Measurements from ENCODE around the gene PPP2R3B. TPM values are rescaled to one million over a fixed set of nuclear protein-coding genes. Genes with fewer than 3 reads are reported as not detected.

Gene PPP2R3B
- total RNA-seq, 4 donors from 2014 or later: 4.1 to 16.1 (median 9.4) TPM

- Histone ChIP-seq H3K4me3 (no peak overlapping the region), H3K27me3 (no peaks in the 10 kb centered on the region), H3K36me3 (no peaks in the 10 kb centered on the region), H3K4me1 (no peaks in the 10 kb centered on the region), H3K9me3 (no peaks in the 10 kb centered on the region), H3K27ac (no peak overlapping the region)
- no peak for DNase-seq
- TF ChIP-seq POLR2A (IDR thresholded peaks at IDR 0.05): no peak
- TF ChIP-seq, protein P1, sequence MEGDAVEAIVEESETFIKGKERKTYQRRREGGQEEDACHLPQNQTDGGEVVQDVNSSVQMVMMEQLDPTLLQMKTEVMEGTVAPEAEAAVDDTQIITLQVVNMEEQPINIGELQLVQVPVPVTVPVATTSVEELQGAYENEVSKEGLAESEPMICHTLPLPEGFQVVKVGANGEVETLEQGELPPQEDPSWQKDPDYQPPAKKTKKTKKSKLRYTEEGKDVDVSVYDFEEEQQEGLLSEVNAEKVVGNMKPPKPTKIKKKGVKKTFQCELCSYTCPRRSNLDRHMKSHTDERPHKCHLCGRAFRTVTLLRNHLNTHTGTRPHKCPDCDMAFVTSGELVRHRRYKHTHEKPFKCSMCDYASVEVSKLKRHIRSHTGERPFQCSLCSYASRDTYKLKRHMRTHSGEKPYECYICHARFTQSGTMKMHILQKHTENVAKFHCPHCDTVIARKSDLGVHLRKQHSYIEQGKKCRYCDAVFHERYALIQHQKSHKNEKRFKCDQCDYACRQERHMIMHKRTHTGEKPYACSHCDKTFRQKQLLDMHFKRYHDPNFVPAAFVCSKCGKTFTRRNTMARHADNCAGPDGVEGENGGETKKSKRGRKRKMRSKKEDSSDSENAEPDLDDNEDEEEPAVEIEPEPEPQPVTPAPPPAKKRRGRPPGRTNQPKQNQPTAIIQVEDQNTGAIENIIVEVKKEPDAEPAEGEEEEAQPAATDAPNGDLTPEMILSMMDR (IDR thresholded peaks at IDR 0.05): no peak
- intact Hi-C loops (cut with DNase I; ENCODE audit: low total_unique reads): no loop called here
These were observed 13.6 kb upstream of the PPP2R3B start for GRCh38 chrX:400258-400657.

GRCh38 chrX:397575-397974 lies 10.9 kb upstream of the PPP2R3B start:
- TF ChIP-seq POLR2A (IDR thresholded peaks at IDR 0.05): no peak
- TF ChIP-seq, protein P1 (IDR thresholded peaks at IDR 0.05): no peak
- H3K9me3 ChIP-seq: no peaks in the 10 kb centered on the region
- no peak overlapping the region for H3K4me3 ChIP-seq
- DNase-seq: no peak
- H3K36me3 ChIP-seq: no peaks in the 10 kb centered on the region
- intact Hi-C loops (cut with DNase I; ENCODE audit: low total_unique reads): no loop called here
- H3K27ac ChIP-seq: no peak overlapping the region
- H3K4me1 ChIP-seq: no peaks in the 10 kb centered on the region
- no peaks in the 10 kb centered on the region for H3K27me3 ChIP-seq

GRCh38 chrX:394830-395229 lies 8.1 kb upstream of the PPP2R3B start:
- intact Hi-C loops (cut with DNase I; ENCODE audit: low total_unique reads): no loop called here
- Histone ChIP-seq H3K27ac (no peak overlapping the region), H3K4me3 (no peak overlapping the region), H3K27me3 (no peaks in the 10 kb centered on the region), H3K4me1 (no peaks in the 10 kb centered on the region), H3K9me3 (no peaks in the 10 kb centered on the region), H3K36me3 (no peaks in the 10 kb centered on the region)
- TF ChIP-seq, protein P1 (IDR thresholded peaks at IDR 0.05): no peak
- TF ChIP-seq POLR2A (IDR thresholded peaks at IDR 0.05): no peak
- DNase-seq: no peak

DNA sequence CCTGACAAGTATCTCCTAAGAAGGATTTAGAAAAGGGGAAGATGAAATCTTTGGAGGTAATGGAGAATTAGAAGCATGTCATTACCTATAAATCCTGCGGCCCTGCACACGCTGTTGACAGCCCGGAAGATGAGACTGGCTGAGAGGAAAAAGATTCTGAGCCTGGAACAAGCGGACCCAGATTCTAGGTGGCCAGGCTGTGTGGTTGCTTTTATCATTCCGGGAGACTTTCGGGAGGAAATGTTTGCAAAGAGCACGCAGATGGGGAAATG lies 5.8 kb upstream of the PPP2R3B start:
- no peak overlapping the region for H3K4me3 ChIP-seq
- H3K4me1 ChIP-seq: no peaks in the 10 kb centered on the region
- no peak overlapping the region for H3K27ac ChIP-seq
- H3K9me3 ChIP-seq: no peaks in the 10 kb centered on the region
- no peaks in the 10 kb centered on the region for H3K36me3 ChIP-seq
- DNase-seq: no peak
- TF ChIP-seq, protein P1 (IDR thresholded peaks at IDR 0.05): no peak
- TF ChIP-seq POLR2A (IDR thresholded peaks at IDR 0.05): no peak
- H3K27me3 ChIP-seq: no peaks in the 10 kb centered on the region
- intact Hi-C loops (cut with DNase I; ENCODE audit: low total_unique reads): no loop called here

- H3K4me1 ChIP-seq: no peaks in the 10 kb centered on the region
- no peaks in the 10 kb centered on the region for H3K27me3 ChIP-seq
- H3K36me3 ChIP-seq: no peaks in the 10 kb centered on the region
- intact Hi-C loops (cut with DNase I; ENCODE audit: low total_unique reads): no loop called here
- no peak overlapping the region for H3K4me3 ChIP-seq
- DNase-seq: no peak
- H3K27ac ChIP-seq: no peak overlapping the region
- TF ChIP-seq, protein P1 (IDR thresholded peaks at IDR 0.05): no peak
- no peak for TF ChIP-seq POLR2A (IDR thresholded peaks at IDR 0.05)
- H3K9me3 ChIP-seq: no peaks in the 10 kb centered on the region
These were observed 5.2 kb upstream of the PPP2R3B start for GRCh38 chrX:391717-392574.
